ENCODE data around the gene COL20A1. TPM values are rescaled to one million over a fixed set of nuclear protein-coding genes. Genes with fewer than 3 reads are reported as not detected.

Gene COL20A1
- total and polyA plus RNA-seq, 10 donors: 0.12 to 2.1 (median 0.60) TPM; not detected in 2

GRCh38 chr20:63321148-63321831 is 28.3 kb downstream of the COL20A1 start:
- Histone ChIP-seq H3K4me3 (no peak overlapping the region), H3K4me1 (peaks cover 0 to 44% (median 13%) of the 10 kb centered on the region in 6 donors), H3K27ac (no peak overlapping the region), H3K36me3 (no peaks in the 10 kb centered on the region), H3K27me3 (replicated peaks in 1 of 7) (peaks cover 0 to 54% (median 7%) of the 10 kb centered on the region in 7 donors), H3K9me3 (peaks cover 0 to 2% (median under 1%) of the 10 kb centered on the region in 8 donors)
- peak; percentile 72 for DNase-seq
- peak in 1 of 3 donors; percentile 19 for TF ChIP-seq POLR2AphosphoS5 (IDR thresholded peaks at IDR 0.05)
- TF ChIP-seq POLR2A (IDR thresholded peaks at IDR 0.05): no peak
- 49 to 63% (median 57%) methylated on average over 10 to 20 of the region's 20 CpGs for WGBS, 5 donors
- intact Hi-C loops (cut with DNase I; ENCODE audit: low total_unique reads): no loop called here

GRCh38 chr20:63322146-63322932 is 29.4 kb downstream of the COL20A1 start:
- DNase-seq: peak; percentile 65
- peaks cover 0 to 12% (median 10%) of the 10 kb centered on the region in 8 donors for H3K9me3 ChIP-seq
- H3K27ac ChIP-seq: no peak overlapping the region
- intact Hi-C loops (cut with DNase I; ENCODE audit: low total_unique reads): no loop called here
- no peak overlapping the region for H3K4me3 ChIP-seq
- WGBS, 5 donors: 69 to 91% (median 77%) methylated on average over 29 to 34 of the region's 34 CpGs
- no peaks in the 10 kb centered on the region for H3K36me3 ChIP-seq
- H3K27me3 ChIP-seq (replicated peaks in 1 of 7): peaks cover 0 to 50% (median 7%) of the 10 kb centered on the region in 7 donors
- TF ChIP-seq POLR2AphosphoS5 (IDR thresholded peaks at IDR 0.05) (no peak), CTCF (IDR thresholded peaks at IDR 0.05 in 8 of 11, conservative IDR thresholded peaks at IDR 0.05 in 3 of 11) (no peak), POLR2A (IDR thresholded peaks at IDR 0.05) (no peak)
- H3K4me1 ChIP-seq: peaks cover 0 to 46% (median 13%) of the 10 kb centered on the region in 6 donors

- H3K4me3 ChIP-seq: no peak overlapping the region
- H3K27ac ChIP-seq: no peak overlapping the region
- no peak for TF ChIP-seq CTCF (IDR thresholded peaks at IDR 0.05 in 8 of 11, conservative IDR thresholded peaks at IDR 0.05 in 3 of 11)
- no peak for TF ChIP-seq POLR2AphosphoS5 (IDR thresholded peaks at IDR 0.05)
- no peak for TF ChIP-seq POLR2A (IDR thresholded peaks at IDR 0.05)
- H3K36me3 ChIP-seq: no peaks in the 10 kb centered on the region
- DNase-seq: no peak
- H3K9me3 ChIP-seq: peaks cover 0 to 15% (median 10%) of the 10 kb centered on the region in 8 donors
- peaks cover 0 to 50% (median 7%) of the 10 kb centered on the region in 7 donors for H3K27me3 ChIP-seq (replicated peaks in 1 of 7)
- peaks cover 0 to 50% (median 12%) of the 10 kb centered on the region in 6 donors for H3K4me1 ChIP-seq
- WGBS, 5 donors: 39 to 62% (median 60%) methylated on average over 14 to 15 of the region's 15 CpGs
- intact Hi-C loops (cut with DNase I; ENCODE audit: low total_unique reads): no loop called here
Measured at GRCh38 chr20:63322933-63323273, 29.9 kb downstream of the COL20A1 start.

GRCh38 chr20:63323357-63323981 is 30.5 kb downstream of the COL20A1 start:
- H3K9me3 ChIP-seq: peaks cover 0 to 15% (median 10%) of the 10 kb centered on the region in 8 donors
- no peak for TF ChIP-seq POLR2AphosphoS5 (IDR thresholded peaks at IDR 0.05)
- no peak for TF ChIP-seq CTCF (IDR thresholded peaks at IDR 0.05 in 8 of 11, conservative IDR thresholded peaks at IDR 0.05 in 3 of 11)
- H3K36me3 ChIP-seq: no peaks in the 10 kb centered on the region
- H3K27ac ChIP-seq: no peak overlapping the region
- H3K27me3 ChIP-seq (replicated peaks in 1 of 7): peaks cover 0 to 50% (median 7%) of the 10 kb centered on the region in 7 donors
- 74 to 80% (median 79%) methylated on average over 17 to 18 of the region's 18 CpGs for WGBS, 5 donors
- intact Hi-C loops (cut with DNase I; ENCODE audit: low total_unique reads): no loop called here
- H3K4me3 ChIP-seq: no peak overlapping the region
- peaks cover 0 to 52% (median 12%) of the 10 kb centered on the region in 6 donors for H3K4me1 ChIP-seq
- no peak for DNase-seq

Data from spleen (tissue), 11 donors.